IMR-90 (cell line): ENCODE measurements around the gene IQCK. TPM values are rescaled to one million over a fixed set of nuclear protein-coding genes. Genes with fewer than 3 reads are reported as not detected.
A peak's percentile ranks its signal among the peaks of the same experiment; 100 is the strongest.

ENCODE experiments used
- ATAC-seq: fragments of 200-7000 bp; cut with Tn5 transposase; 2 replicates; pipeline ENCODE4 v1.9.1; 2020; ENCODE audit warnings: low read depth, mild to moderate bottlenecking, moderate library complexity
- BruUV-seq: library from RNA; stranded (reverse); fragments of 400-500 nt; replicated peaks from 2 replicates; lab custom pipeline; 2021; lab: Mats Ljungman, UMichigan
- CTCF ChIA-PET: fragments of 300-600 bp; formaldehyde crosslinking; extraction: SDS; loops from one replicate; lab custom pipeline; 2021; ENCODE audit warnings: antibody characterized with exemption; lab: Yijun Ruan, JAX
- POLR2A ChIA-PET: fragments of 300-600 bp; sonication (Branson Sonifier 250); formaldehyde crosslinking; loops from one replicate; lab custom pipeline; 2022; ENCODE audit warnings: antibody characterized with exemption; ENCODE audit not compliant: unreplicated experiment; lab: Charles Lee
- DNase-seq: peaks from one replicate; pipeline ENCODE4 v3.0.0; 2013
- H2AFZ ChIP-seq: replicated peaks from 2 replicates; pipeline ENCODE3; 2013; ENCODE audit warnings: low read length, mild to moderate bottlenecking; ENCODE audit not compliant: poor library complexity
- H2AK5ac ChIP-seq: 2 replicates; pipeline ENCODE4 v1.6.1; 2013; ENCODE audit warnings: low read depth, low read length, inconsistent platforms
- H2AK9ac ChIP-seq: replicated peaks from 2 replicates; pipeline ENCODE3; 2013; ENCODE audit warnings: mild to moderate bottlenecking, low read depth, low read length, moderate library complexity; ENCODE audit not compliant: poor library complexity
- H2BK120ac ChIP-seq: 2 replicates; pipeline ENCODE4 v1.6.1; 2013; ENCODE audit warnings: low read depth, low read length, inconsistent platforms
- H2BK15ac ChIP-seq: 3 replicates; pipeline ENCODE4 v1.6.1; 2013; ENCODE audit warnings: low read depth, low read length, inconsistent platforms
- H2BK20ac ChIP-seq: 2 replicates; pipeline ENCODE4 v1.6.1; 2013; ENCODE audit warnings: low read depth, mild to moderate bottlenecking, inconsistent platforms, low read length, moderate library complexity
- H2BK5ac ChIP-seq: 2 replicates; pipeline ENCODE4 v1.6.1; 2013; ENCODE audit warnings: mild to moderate bottlenecking, low read depth, low read length, inconsistent platforms; ENCODE audit not compliant: poor library complexity, severe bottlenecking
- H3K14ac ChIP-seq: replicated peaks from 2 replicates; pipeline ENCODE4 v1.6.1; 2013; ENCODE audit warnings: low read depth, low read length, inconsistent platforms
- H3K18ac ChIP-seq: 2 replicates; pipeline ENCODE4 v1.6.1; 2013; ENCODE audit warnings: low read depth, low read length, control low read depth
- H3K23ac ChIP-seq: 2 replicates; pipeline ENCODE4 v1.6.1; 2013; ENCODE audit warnings: low read depth, low read length, inconsistent platforms
- H3K27ac ChIP-seq: 2 replicates; pipeline ENCODE4 v1.5.1; 2013; ENCODE audit warnings: mild to moderate bottlenecking, control low read depth, low read length; ENCODE audit not compliant: insufficient read depth
- H3K27me3 ChIP-seq: 2 replicates; pipeline ENCODE4 v1.6.1; 2013; ENCODE audit warnings: low read length; ENCODE audit not compliant: control insufficient read depth, insufficient read depth
- H3K36me3 ChIP-seq: 2 replicates; pipeline ENCODE4 v1.6.1; 2013; ENCODE audit warnings: low read length, mixed read lengths; ENCODE audit not compliant: control insufficient read depth, insufficient read depth
- H3K4ac ChIP-seq: 2 replicates; pipeline ENCODE4 v1.6.1; 2013; ENCODE audit warnings: low read depth, low read length, inconsistent platforms
- H3K4me1 ChIP-seq: 2 replicates; pipeline ENCODE4 v1.6.1; 2013; ENCODE audit warnings: low read length, mixed read lengths; ENCODE audit not compliant: control insufficient read depth, insufficient read depth
- H3K4me2 ChIP-seq: 2 replicates; pipeline ENCODE4 v1.6.1; 2013; ENCODE audit warnings: low read depth, mild to moderate bottlenecking, control low read depth, low read length, moderate library complexity
- H3K4me3 ChIP-seq: 2 replicates; pipeline ENCODE4 v1.5.1; 2013; ENCODE audit warnings: low read depth, mild to moderate bottlenecking, control low read depth, low read length, moderate library complexity; ENCODE audit not compliant: insufficient read depth
- H3K56ac ChIP-seq: 2 replicates; pipeline ENCODE4 v1.6.1; 2013; ENCODE audit warnings: low read length, inconsistent platforms; ENCODE audit not compliant: insufficient read depth; ENCODE audit errors: extremely low read depth
- H3K79me1 ChIP-seq, 2 experiments: 2 replicates each; pipeline ENCODE4 v1.6.1; 2013; ENCODE audit warnings: low read length in 2 of 2, inconsistent platforms in 1 of 2, low read depth in 1 of 2
- H3K9ac ChIP-seq: 2 replicates; pipeline ENCODE4 v1.6.1; 2013; ENCODE audit warnings: low read depth, low read length, control low read depth
- H3K9me1 ChIP-seq: 2 replicates; pipeline ENCODE4 v1.6.1; 2013; ENCODE audit warnings: low read length, inconsistent platforms; ENCODE audit not compliant: insufficient read depth
- H3K9me3 ChIP-seq: 2 replicates; pipeline ENCODE4 v1.6.1; 2013; ENCODE audit warnings: low read length; ENCODE audit not compliant: control insufficient read depth, insufficient read depth
- H4K20me1 ChIP-seq: 2 replicates; pipeline ENCODE4 v1.6.1; 2013; ENCODE audit warnings: low read length, inconsistent platforms; ENCODE audit not compliant: insufficient read depth
- H4K5ac ChIP-seq: 2 replicates; pipeline ENCODE4 v1.6.1; 2013; ENCODE audit warnings: mild to moderate bottlenecking, low read depth, low read length, control low read depth
- H4K8ac ChIP-seq, 2 experiments: 2 replicates each; pipeline ENCODE4 v1.6.1; 2013; ENCODE audit warnings: low read depth in 2 of 2, low read length in 2 of 2, control low read depth in 1 of 2, inconsistent platforms in 1 of 2
- H4K91ac ChIP-seq: 2 replicates; pipeline ENCODE4 v1.6.1; 2013; ENCODE audit warnings: low read depth, low read length, inconsistent platforms; ENCODE audit not compliant: insufficient read depth
- RFX5 ChIP-seq: IDR thresholded peaks from 2 replicates; pipeline ENCODE4 v1.8.0; 2012; ENCODE audit warnings: low read depth, mild to moderate bottlenecking, low read length, moderate library complexity
- WGBS, 2 experiments: methylation state at CpG; one replicate each; pipeline versions ENCODE4 v1.1.5 to v1.1.7; 2013; ENCODE audit warnings: missing lambda C conversion rate in 2 of 2; ENCODE audit not compliant: insufficient read length in 1 of 2; ENCODE audit errors: extremely low coverage in 2 of 2; 5-methylcytosine and 5-hydroxymethylcytosine counted together
- dilution Hi-C: fragments of 300-500 bp; cut with HindIII; formaldehyde crosslinking; loops from one replicate; pipeline ENCODE4 v1.14.3; 2018; ENCODE audit warnings: low sequenced_read_pairs; ENCODE audit not compliant: unreplicated experiment
- in situ Hi-C: fragments of 300-500 bp; cut with MboI; formaldehyde crosslinking; loops from 3 replicates; pipeline ENCODE4 v1.14.3; 2019; ENCODE audit warnings: low sequenced_read_pairs, inconsistent platforms, mixed read lengths
- intact Hi-C: fragments of 100-400 bp; cut with micrococcal nuclease; formaldehyde crosslinking; loops from 2 replicates; pipeline ENCODE4 v1.10.0; 2022
- polyA plus RNA-seq, 3 experiments: library from polyadenylated mRNA; depleted of rRNA; stranded (reverse); fragments of >200 nt; gene quantifications; 2 replicates each; pipeline ENCODE4 v1.2.3, GENCODE V29; 2012; ENCODE audit warnings: low replicate concordance in 1 of 3
- total RNA-seq: library from RNA; depleted of rRNA; stranded (reverse); fragments of >200 nt; gene quantifications from 2 replicates; pipeline ENCODE4 v1.2.3, GENCODE V29; 2012
- TF ChIP-seq, protein P1 (sequence below): fragments of 150-350 bp; IDR thresholded peaks from 2 replicates; pipeline ENCODE4 v1.6.1; 2016; ENCODE audit warnings: low read depth, mild to moderate bottlenecking, low read length, moderate library complexity, borderline replicate concordance

The IQCK gene
- total and polyA plus RNA-seq, 2 of the 4 experiments (the other 2 are of a cell fraction) = 4.1 to 5.4 TPM

DNA sequence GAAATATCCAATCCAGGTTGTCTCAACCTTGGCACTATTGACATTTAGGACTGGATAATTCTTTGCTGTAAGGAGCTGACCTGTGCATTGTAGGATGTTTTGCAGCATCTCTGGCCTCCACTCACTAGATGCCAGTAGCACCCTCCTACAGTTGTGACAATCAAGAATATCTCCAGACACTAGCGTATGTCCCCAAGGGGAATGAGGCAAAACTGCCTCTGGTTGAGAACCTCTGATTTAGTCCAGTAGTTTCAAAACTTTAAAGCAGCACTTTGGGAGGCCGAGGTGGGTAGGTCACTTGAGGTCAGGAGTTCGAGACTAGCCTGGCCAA, 48.4 kb downstream of the IQCK start:
- H3K18ac ChIP-seq = no peak overlapping the region; the same call in 1 of the 2 replicates
- no peak overlapping the region for H3K9ac ChIP-seq
- H2BK5ac ChIP-seq = no peak overlapping the region
- H3K27me3 ChIP-seq = no peaks in the 10 kb centered on the region
- no peak overlapping the region for H4K8ac ChIP-seq
- ATAC-seq = no peak
- H3K36me3 ChIP-seq = no peaks in the 10 kb centered on the region
- H3K4me3 ChIP-seq = no peak overlapping the region
- no peaks in the 10 kb centered on the region for H3K9me1 ChIP-seq
- no peak overlapping the region for H2AFZ ChIP-seq
- H2AK5ac ChIP-seq = 0 out of 2 replicates have a peak overlapping the region, but pooled peaks have one; percentile 49
- H4K5ac ChIP-seq = peak overlapping the region; percentile 35; the same call in 1 of the 2 replicates
- H2BK15ac ChIP-seq = no peak overlapping the region; the same call in 2 of the 3 replicates
- peak overlapping the region; percentile 71; the same call in 1 of the 2 replicates for H3K14ac ChIP-seq
- peaks cover 5% of the 10 kb centered on the region; the same call in 1 of the 2 replicates for H3K9me3 ChIP-seq
- BruUV-seq = no TSS peak
- in situ Hi-C loops = no loop called here
- TF ChIP-seq, protein P1, sequence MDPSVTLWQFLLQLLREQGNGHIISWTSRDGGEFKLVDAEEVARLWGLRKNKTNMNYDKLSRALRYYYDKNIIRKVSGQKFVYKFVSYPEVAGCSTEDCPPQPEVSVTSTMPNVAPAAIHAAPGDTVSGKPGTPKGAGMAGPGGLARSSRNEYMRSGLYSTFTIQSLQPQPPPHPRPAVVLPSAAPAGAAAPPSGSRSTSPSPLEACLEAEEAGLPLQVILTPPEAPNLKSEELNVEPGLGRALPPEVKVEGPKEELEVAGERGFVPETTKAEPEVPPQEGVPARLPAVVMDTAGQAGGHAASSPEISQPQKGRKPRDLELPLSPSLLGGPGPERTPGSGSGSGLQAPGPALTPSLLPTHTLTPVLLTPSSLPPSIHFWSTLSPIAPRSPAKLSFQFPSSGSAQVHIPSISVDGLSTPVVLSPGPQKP = no peak
- no peak for TF ChIP-seq RFX5
- CTCF ChIA-PET = interaction anchor here (1.3 kb wide), 1 partner anchor 14 kb away, joined by 5 read pairs; no protein-coding TSS in a partner anchor
- H4K91ac ChIP-seq = no peak overlapping the region
- no peak overlapping the region for H3K23ac ChIP-seq
- no peak overlapping the region; the same call in 1 of the 2 replicates for H3K27ac ChIP-seq
- POLR2A ChIA-PET = no interaction called here
- no peak for DNase-seq
- no peaks in the 10 kb centered on the region for H4K20me1 ChIP-seq
- H3K4ac ChIP-seq = no peak overlapping the region
- dilution Hi-C loops = no loop called here
- H2BK120ac ChIP-seq = no peak overlapping the region
- intact Hi-C loops = no loop called here
- 94% methylated on average over 2 of the region's 3 CpGs; no CpG with 5 or more reads in 1 of the 2 experiments for WGBS, 2 experiments
- no peaks in the 10 kb centered on the region for H3K79me1 ChIP-seq
- H3K4me2 ChIP-seq = no peak overlapping the region
- peaks cover 4% of the 10 kb centered on the region; the same call in 1 of the 2 replicates for H3K4me1 ChIP-seq
- no peak overlapping the region for H3K56ac ChIP-seq
- peak overlapping the region; percentile 70 for H2AK9ac ChIP-seq
- 0 out of 2 replicates have a peak overlapping the region, but pooled peaks have one; percentile 32 for H2BK20ac ChIP-seq
